OCI-LY3 (cell line): ENCODE results near the gene CCDC178.

Experiments used
- EZH2phosphoT487 ChIP-seq: fragments of 200-600 bp; shearing (Covaris generic); IDR thresholded peaks from 2 replicates; pipeline ENCODE4 v1.6.1; 2018; ENCODE audit warnings: antibody characterized with exemption, mixed run types, low read depth
- TF ChIP-seq, protein P1 (sequence below): fragments of 200-600, 300-600 bp; sonication (generic); IDR thresholded peaks from 2 replicates; pipeline ENCODE4 v1.5.1; 2014; ENCODE audit warnings: antibody characterized with exemption, low read length, low read depth

DNA sequence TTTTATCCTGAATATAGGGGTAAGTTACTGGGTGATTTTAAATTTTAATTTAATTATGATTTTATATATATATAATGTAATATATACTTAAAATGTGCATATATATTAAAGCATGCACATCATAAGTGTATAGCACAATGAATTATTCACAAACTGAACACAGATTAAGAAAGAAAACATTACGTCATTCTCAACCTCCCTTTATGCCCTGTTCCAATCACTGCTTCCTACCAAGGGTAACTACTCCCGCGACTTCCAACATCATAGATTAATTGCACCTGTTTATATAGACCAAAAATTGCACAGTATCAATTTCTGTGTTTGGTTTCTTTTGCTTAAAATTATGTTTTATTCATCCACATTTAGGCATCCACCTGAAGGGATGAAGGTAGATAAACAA is 366.4 kb downstream of the CCDC178 start:
- TF ChIP-seq, protein P1, sequence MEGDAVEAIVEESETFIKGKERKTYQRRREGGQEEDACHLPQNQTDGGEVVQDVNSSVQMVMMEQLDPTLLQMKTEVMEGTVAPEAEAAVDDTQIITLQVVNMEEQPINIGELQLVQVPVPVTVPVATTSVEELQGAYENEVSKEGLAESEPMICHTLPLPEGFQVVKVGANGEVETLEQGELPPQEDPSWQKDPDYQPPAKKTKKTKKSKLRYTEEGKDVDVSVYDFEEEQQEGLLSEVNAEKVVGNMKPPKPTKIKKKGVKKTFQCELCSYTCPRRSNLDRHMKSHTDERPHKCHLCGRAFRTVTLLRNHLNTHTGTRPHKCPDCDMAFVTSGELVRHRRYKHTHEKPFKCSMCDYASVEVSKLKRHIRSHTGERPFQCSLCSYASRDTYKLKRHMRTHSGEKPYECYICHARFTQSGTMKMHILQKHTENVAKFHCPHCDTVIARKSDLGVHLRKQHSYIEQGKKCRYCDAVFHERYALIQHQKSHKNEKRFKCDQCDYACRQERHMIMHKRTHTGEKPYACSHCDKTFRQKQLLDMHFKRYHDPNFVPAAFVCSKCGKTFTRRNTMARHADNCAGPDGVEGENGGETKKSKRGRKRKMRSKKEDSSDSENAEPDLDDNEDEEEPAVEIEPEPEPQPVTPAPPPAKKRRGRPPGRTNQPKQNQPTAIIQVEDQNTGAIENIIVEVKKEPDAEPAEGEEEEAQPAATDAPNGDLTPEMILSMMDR = no peak
- no peak for TF ChIP-seq EZH2phosphoT487
